Activated CD4-positive, alpha-beta T cell treated with anti-CD3 and anti-CD28 coated beads for 48 hours (primary cell): Measurements from ENCODE around the gene RAC2.

ENCODE experiments used
- DNase-seq: peaks from one replicate; pipeline ENCODE4 v3.0.0-alpha.2; 2020

The RAC2 gene

DNA sequence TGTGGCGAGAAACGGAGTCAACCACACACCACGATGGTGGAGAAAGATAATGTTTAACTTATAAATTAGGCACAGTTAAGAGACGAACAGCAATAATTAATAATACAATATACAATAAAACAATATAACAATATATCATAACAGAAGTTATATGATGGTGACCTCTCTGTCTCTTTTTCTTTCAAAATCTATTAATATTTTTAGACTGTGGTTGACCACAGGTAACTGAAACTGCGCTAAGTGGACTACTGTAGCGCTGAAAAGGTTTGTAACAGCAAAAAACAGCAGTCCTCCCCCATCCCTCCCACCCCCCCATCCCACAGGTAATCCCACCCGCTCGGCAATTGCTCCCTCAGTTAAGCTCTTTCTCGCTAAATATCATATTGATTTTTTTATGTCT, 28.2 kb downstream of the RAC2 start:
- no peak for DNase-seq

DNA sequence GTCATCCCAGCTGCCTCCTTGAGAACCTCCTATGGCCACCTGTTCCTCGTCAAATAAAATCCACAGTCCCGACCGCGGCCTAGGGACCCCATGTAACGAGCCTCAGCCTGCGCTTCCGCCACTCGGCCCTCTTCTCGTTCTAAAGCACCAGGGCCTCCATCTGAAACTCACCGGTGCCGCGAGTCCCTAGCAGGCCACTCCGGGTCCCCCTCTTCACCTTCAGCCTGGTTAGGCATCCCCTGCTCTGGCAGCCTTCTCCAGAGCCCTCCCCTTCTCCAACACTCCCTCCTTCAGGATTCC, 29.4 kb downstream of the RAC2 start:
- no peak for DNase-seq

GRCh38 chr22:37213941-37214730, 29.9 kb downstream of the RAC2 start:
- DNase-seq: peak; percentile 1

- DNase-seq: no peak
These were observed 30.7 kb downstream of the RAC2 start for GRCh38 chr22:37213218-37213855.

DNA sequence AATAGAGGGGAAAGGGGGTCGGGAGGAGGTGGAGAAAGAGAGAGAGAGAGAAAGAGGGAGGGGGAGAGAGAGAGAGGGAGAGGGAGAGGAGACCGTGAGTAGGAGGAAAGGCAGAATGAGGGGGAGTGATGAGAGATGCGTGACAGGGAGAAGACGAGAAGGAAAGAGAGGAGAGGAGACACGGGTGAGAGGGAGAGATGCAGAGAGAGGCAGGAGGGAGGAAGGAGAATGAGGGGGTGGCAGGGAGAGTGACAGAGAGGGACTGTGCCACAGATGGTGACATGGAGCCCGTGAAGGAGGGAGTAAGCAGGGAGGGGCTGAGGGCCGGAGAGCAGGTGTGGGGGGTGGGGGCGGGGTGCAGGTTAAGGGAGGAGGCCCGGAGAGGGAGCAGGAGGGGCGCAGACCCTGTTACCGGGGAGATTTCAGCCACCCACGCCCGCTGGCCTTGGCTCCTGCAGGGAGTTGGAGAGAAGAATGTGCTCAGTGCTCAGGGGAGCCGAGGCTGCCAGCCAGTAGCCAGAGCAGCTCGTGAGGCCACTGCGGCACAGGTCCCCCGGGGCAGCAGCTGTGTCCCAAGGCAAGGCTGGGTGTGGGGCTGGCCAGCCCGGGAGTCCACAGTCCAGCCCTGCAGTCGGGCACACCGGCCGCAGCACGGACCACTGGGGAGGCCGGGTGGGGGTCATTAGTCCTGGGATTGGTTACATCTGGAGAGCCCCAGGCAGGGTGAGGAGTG, 31.7 kb downstream of the RAC2 start, which contains the start of gene SSTR3:
SSTR3 (minus strand) TSS at position 304 of the 733 bp plus-strand sequence. CDS start 4,674 bp downstream, outside the sequence.
- DNase-seq: peak; percentile 2

DNA sequence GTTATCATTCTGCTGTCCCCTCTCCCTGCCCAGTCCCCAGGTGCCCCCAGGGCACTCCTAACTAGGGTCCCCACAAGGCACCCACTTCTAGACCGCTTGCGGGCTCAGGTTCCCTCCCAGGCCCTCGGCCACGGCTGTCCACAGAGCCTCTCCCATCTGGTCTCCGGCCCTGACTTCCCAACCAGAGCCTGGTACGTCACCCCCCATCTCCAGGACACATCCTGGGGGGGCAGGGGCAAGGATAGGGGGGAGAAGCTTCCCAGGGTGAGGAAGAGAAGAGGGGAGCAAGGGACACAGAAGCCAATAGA, 32.2 kb downstream of the RAC2 start:
- no peak for DNase-seq

DNA sequence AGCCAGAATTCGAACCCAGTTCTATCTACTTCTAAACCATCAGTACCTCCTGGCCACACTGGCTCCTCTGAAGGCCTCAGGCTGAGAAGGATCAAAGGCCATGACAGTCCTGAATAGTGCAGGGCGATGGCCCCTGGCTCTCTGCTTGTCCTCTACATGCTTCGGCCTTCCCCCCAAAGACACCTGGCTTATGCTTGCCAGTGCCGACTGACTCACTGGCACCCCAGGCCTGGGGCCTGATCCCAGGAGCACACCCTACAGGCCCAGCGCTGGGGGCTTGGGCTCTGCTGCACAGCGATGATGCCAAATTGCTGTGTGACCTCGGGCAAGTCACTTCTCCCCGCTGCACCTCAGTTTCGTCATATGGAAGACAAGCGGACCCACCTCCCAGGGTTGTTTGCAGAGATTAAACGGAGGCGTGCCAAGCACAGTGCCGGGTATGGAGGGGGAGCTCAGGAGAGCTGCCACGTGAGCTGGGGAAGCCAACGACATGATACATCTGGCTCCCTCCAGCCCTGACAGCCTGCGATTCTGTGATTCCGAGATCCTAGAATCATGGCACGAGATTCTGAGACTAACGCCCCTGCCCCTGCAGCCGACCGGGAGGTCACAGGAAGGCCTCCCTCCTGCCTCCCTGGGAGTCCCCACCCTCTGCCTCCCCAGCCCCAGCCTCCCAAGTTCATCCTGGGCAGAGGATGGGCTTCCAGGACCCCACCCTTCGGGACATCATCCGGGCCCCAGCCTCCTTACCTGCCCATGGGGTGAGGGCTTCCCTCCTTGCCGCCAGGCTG, 32.8 kb downstream of the RAC2 start:
- no peak for DNase-seq

DNA sequence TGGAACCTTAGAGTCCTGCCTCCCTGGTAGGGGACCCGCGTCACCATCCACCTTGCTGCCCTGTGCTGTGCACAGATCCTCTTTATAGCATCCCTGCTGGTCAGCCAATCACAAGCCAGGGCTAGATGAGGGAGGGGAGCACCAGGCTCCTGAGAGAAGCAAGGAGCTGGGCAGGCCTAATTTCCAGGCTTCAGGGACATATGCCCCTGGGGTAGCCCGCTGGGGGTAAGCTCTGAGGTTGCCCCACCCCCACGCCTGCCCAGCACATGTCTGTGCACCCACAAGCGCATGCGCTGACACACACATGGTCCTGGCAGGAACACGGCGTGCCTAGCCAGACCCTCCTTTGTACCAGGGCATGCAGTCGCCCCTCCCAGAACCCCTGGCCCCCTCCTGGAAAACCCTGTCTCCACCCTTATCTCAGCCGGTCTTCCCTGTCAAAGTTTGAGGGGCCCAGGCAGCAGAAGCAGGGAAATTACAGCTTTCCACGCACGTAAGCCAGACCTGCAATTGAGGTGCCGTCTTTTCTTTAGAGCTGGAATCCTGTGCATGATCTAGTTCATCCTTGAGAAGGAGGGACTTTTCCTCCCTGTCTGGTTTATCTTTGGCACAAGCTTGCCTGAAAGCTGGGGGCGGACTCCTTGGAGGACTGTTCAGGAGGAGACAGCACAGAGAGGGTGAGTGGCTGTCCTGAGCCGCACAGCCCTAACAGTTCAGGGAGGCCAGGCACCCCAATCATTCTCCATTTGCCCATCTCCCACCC, 33.8 kb downstream of the RAC2 start:
- no peak for DNase-seq

DNA sequence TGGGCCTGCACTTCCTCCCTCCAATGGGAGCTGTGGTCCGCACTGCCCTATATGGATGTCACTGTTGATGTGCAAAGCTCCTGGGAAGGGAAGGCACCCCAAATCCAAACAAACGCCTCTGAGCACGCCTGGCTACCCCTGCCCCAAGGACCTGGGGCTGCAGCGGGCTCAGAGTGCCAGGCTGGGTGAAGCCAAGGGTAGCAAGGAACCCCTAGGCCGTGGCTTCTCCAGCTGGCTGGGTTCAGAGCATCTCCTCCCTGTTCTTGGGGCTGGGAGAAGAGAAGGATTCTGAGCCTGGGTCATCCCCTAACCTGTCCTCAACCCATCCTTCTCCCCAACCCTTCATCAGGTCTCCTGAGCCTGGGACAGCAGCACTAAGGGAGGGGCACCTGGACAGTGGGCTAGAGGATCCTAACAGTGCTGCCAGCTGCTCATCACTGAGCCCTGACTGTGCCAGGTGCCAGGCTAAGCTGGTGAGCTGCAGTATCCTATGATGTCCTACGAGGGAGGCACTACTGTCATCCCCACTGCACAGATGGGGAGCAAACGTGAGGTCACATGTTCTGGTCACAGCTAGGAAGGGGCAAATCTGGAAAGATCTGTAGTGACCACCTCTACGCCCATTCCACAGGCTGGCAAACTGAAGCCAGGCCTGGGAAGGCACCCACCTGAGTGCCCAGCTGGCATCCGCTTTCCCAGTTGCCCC, 34.8 kb downstream of the RAC2 start:
- no peak for DNase-seq

DNA sequence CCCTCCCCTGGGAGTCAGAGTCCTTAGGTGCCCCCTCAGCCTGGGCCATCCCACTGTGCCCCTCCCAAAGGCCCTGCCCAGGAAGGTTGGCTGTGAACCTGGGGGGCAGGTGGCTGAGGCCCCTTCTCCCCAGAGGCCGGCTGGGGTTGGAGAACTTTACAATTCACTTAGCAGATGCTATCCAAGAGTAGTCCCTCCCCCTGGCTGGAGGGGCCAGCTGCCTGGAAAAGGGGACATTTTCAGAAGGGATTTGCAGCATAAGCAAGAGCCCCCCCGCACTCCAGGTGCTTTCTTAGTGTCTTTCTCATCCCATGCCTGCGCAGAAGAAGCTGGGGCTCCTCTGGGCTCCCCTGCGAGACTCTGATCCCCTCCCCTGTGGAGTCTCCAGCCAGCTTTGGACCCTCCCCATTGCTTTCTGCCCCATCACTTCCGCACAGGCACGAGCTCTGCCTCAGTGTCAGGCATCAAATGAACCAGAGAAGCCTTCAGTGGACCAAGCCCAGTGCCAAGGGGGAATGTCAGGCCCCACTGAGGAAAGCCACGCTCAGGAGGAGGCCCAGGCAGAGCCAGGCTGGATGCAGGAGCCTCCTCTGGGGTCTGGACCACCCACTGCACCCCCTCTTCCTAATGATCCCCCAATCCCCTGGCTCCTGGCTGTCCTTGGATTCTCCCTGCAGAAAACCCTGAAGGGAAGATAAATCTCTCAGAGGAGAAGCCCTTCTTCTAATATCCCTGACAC, 35.5 kb downstream of the RAC2 start:
- DNase-seq: no peak

GRCh38 chr22:37207981-37208380, 36.1 kb downstream of the RAC2 start:
- DNase-seq: no peak

GRCh38 chr22:37206841-37207821, 36.9 kb downstream of the RAC2 start:
- no peak for DNase-seq

DNA sequence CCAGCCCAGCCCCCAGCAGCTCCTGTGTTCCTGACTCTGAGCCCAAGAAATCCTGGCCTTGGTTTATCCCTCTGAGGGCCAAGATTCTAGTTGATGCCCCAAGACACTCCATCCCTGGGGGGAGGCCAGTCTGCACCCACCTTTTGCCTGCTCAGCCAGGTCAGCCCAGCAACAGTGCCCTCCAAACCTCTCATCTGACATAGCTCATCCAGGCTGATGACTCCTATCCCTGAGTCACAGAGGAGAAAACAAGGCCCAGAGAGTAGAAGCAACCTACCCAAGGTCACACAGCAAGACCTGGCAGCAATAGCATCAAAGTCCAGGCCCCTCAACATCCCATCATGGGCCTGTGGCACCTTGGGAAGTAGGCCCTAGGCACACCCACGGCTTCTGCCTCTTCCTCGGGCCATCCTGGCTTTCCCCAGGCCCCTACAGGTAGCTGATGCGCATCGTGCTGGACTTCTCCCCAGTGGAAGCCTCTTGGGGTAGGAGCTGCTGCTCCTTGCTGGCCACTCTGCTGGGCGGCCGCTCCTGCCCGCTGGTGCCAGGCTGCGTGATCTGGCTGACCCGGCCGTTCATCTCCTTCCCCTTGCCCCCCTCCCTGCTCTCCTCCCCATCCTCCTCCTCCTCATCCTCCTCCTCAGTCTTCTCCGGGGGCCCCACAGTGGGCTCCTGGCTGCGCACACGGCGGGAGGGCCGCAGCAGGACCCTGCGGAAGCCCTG, 37.8 kb downstream of the RAC2 start:
- DNase-seq: no peak

- DNase-seq: no peak
These were observed 39.0 kb downstream of the RAC2 start for GRCh38 chr22:37205046-37205445.

GRCh38 chr22:37204045-37204655, 39.9 kb downstream of the RAC2 start:
- DNase-seq: no peak

DNA sequence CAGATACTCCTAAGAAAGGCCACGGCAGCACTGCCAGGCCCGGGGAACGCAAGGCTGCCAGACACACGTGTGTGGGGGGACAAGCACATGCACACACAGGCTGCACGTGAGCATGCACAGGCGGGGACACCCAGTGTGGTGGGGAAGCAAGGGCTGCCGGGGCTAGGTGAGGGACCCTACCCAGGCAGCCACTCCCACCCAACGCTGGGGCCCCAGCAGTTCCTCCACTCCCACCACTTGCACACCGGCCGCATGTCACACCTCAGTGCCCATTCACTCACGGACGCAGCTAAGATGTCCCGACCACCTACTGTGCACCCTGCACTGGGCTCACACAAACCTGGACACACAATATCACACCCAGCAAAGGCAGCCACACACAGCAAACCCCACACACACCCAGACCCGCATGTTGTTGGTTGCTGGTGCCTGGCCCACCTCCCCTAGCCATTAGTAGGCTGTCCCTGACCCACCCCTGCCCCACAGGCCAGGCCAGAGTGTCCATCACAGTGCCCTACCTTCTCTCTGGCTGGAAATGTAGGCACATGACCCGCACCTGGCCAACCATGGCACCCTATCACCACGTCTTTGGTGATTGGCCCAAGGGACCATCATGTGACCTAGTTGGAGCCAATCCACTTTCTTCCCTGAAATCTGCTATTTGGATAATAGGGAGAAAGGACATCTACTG, 40.6 kb downstream of the RAC2 start:
- DNase-seq: no peak

- no peak for DNase-seq
These were observed 41.4 kb downstream of the RAC2 start for GRCh38 chr22:37202716-37203115.

DNA sequence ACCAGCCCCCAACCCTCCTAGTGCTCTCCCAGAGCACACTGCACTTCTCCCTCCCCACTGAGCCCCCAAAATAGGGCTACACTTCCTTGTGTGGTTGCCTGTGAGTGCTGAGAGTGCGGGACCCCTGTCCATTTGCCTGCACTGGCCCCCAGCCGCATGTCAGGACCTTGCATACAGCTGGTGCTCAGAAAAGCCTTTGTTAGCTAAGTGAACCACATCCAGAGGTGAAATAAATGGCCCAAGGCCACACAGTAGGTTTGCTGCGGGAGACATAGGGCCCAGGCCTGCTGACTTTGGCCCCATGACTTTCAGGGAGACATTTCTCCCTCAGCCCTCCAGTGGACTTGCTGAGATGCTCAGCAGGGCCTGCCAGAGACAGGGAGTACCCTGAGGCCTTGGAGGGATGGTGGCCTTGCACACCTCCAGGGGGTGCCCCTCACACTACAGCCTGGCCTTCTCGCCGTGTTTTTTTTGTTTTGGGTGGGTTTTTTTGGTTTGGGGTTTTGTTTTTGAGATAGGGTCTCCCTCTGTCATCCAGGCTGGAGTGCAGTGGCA, 42.0 kb downstream of the RAC2 start:
- DNase-seq: no peak
